Rectal smooth muscle tissue (tissue), 1 donor: ENCODE results near the gene SF3B3.

Experiments used
- H3K27ac ChIP-seq: one replicate; pipeline ENCODE4 v1.7.0; 2013; ENCODE audit warnings: low read depth, low read length, inconsistent platforms
- H3K27me3 ChIP-seq: one replicate; pipeline ENCODE4 v1.7.0; 2013; ENCODE audit warnings: low read length; ENCODE audit not compliant: control insufficient read depth, insufficient read depth
- H3K36me3 ChIP-seq: one replicate; pipeline ENCODE4 v1.7.0; 2013; ENCODE audit warnings: low read length; ENCODE audit not compliant: control insufficient read depth, insufficient read depth
- H3K4me1 ChIP-seq: one replicate; pipeline ENCODE4 v1.7.0; 2013; ENCODE audit warnings: low read length; ENCODE audit not compliant: control insufficient read depth, insufficient read depth
- H3K4me3 ChIP-seq: one replicate; pipeline ENCODE4 v1.7.0; 2013; ENCODE audit warnings: low read length
- H3K9ac ChIP-seq: one replicate; pipeline ENCODE4 v1.7.0; 2013; ENCODE audit warnings: low read length

The SF3B3 gene

GRCh38 chr16:70490261-70490660, 33.4 kb upstream of the SF3B3 start:
- H3K27ac ChIP-seq, result no peak overlapping the region
- H3K36me3 ChIP-seq, result peaks cover 16% of the 10 kb centered on the region
- no peaks in the 10 kb centered on the region for H3K4me1 ChIP-seq

DNA sequence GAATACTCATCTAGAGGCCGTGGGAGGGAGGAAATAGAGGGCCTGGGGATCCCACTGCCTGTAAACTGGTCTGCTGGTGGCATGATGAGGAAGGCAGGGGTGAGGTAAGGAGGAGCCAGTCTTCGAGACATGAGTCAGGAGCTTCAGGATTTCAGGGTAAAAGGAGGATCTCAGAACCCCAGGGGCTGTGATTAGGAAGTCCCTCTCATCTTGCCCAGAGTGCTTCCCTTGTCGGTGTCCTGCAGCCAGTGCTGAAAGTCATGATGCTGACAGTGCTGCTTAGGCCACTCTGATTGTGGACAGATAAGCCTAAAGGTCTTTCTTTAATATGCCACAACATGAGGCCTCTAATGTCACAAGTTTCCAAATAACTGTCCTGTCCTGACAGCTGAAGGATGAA, 29.8 kb upstream of the SF3B3 start:
- no peak overlapping the region for H3K4me3 ChIP-seq
- H3K36me3 ChIP-seq, result peaks cover 27% of the 10 kb centered on the region
- H3K4me1 ChIP-seq, result no peaks in the 10 kb centered on the region
- no peak overlapping the region for H3K27ac ChIP-seq
- no peak overlapping the region for H3K9ac ChIP-seq
- H3K27me3 ChIP-seq, result no peaks in the 10 kb centered on the region

More at GRCh38 chr16:70490261-70490660, 33.4 kb upstream of the SF3B3 start:
- Histone ChIP-seq H3K9ac (no peak overlapping the region), H3K27me3 (no peaks in the 10 kb centered on the region), H3K4me3 (no peak overlapping the region)

GRCh38 chr16:70494202-70494770, 29.3 kb upstream of the SF3B3 start:
- Histone ChIP-seq H3K4me3 (no peak overlapping the region), H3K27me3 (no peaks in the 10 kb centered on the region), H3K36me3 (peaks cover 27% of the 10 kb centered on the region), H3K9ac (no peak overlapping the region), H3K27ac (no peak overlapping the region), H3K4me1 (no peaks in the 10 kb centered on the region)

GRCh38 chr16:70494777-70495176, 28.8 kb upstream of the SF3B3 start:
- H3K27ac ChIP-seq, result no peak overlapping the region
- no peaks in the 10 kb centered on the region for H3K4me1 ChIP-seq
- H3K4me3 ChIP-seq, result no peak overlapping the region
- peaks cover 23% of the 10 kb centered on the region for H3K36me3 ChIP-seq
- H3K27me3 ChIP-seq, result no peaks in the 10 kb centered on the region
- H3K9ac ChIP-seq, result no peak overlapping the region

DNA sequence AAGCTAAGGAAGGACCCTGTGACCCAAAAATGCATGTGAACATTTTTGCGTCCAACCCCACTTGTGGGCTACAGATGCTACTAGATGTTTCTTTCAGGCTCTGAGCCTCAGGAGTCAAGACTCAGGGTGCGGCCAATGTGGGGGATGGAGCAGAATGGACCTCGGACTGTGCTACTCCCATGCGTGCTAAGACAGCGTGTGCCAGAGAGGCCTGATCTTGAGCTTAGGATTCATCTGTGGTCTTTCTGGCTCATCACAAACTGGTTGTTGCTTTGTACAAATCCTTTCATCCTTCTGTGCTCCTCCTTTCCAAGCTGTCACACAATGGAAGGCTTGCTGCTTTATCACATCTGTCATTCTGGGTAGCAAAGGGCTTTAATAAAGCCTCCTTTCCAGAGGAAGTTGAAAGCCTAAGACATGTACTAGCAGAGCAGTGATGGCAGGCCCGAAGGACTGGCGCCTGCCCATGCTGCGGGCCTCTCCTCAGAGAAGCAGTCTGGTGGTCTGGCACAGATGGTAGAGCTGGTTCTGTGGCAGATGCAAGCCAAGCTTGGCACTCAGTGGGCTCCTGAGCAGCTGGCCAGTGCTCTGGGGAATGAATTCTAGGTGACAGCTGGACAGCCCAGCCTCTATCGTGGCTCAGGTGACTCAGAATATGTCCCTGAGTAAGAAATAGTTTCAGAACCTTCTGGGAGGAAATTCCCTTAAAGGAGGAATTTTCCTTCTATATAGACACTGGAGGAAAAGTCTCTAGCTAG, 28.0 kb upstream of the SF3B3 start:
- Histone ChIP-seq H3K4me1 (no peaks in the 10 kb centered on the region), H3K4me3 (no peak overlapping the region), H3K27ac (no peak overlapping the region), H3K27me3 (no peaks in the 10 kb centered on the region), H3K9ac (no peak overlapping the region), H3K36me3 (peaks cover 23% of the 10 kb centered on the region)

GRCh38 chr16:70496513-70496912, 27.1 kb upstream of the SF3B3 start:
- H3K27me3 ChIP-seq, result no peaks in the 10 kb centered on the region
- H3K4me3 ChIP-seq, result no peak overlapping the region
- no peak overlapping the region for H3K27ac ChIP-seq
- H3K9ac ChIP-seq, result no peak overlapping the region
- H3K4me1 ChIP-seq, result no peaks in the 10 kb centered on the region
- peaks cover 23% of the 10 kb centered on the region for H3K36me3 ChIP-seq

GRCh38 chr16:70508752-70509151, 14.9 kb upstream of the SF3B3 start:
- Histone ChIP-seq H3K36me3 (peaks cover 22% of the 10 kb centered on the region), H3K27ac (no peak overlapping the region), H3K27me3 (no peaks in the 10 kb centered on the region), H3K4me1 (no peaks in the 10 kb centered on the region), H3K4me3 (no peak overlapping the region), H3K9ac (no peak overlapping the region)

- H3K36me3 ChIP-seq, result peaks cover 24% of the 10 kb centered on the region
Measured at GRCh38 chr16:70510216-70510615, 13.4 kb upstream of the SF3B3 start.

GRCh38 chr16:70511833-70512232, 11.8 kb upstream of the SF3B3 start:
- peaks cover 26% of the 10 kb centered on the region for H3K36me3 ChIP-seq
- H3K27me3 ChIP-seq, result no peaks in the 10 kb centered on the region
- no peaks in the 10 kb centered on the region for H3K4me1 ChIP-seq
- H3K4me3 ChIP-seq, result no peak overlapping the region
- H3K9ac ChIP-seq, result no peak overlapping the region
- H3K27ac ChIP-seq, result no peak overlapping the region

More at GRCh38 chr16:70510216-70510615, 13.4 kb upstream of the SF3B3 start:
- no peak overlapping the region for H3K9ac ChIP-seq
- H3K27ac ChIP-seq, result no peak overlapping the region
- no peak overlapping the region for H3K4me3 ChIP-seq
- H3K27me3 ChIP-seq, result no peaks in the 10 kb centered on the region
- no peaks in the 10 kb centered on the region for H3K4me1 ChIP-seq

DNA sequence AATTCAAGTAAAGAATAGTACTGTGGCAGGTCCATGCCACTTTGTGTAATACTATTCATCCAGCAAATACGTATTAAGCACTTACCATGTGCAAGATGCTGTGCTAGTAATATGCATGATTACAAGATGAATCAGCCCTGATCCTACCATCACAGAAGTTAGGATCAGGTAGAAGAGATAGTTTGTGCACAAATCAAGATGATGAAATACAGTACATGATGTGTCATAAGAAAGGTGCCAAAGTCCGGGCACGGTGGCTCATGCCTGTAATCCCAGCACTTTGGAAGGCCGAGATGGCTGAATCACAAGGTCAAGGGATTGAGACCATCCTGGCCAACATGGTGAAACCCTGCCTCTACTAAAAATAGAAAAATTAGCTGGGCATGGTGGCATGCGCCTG, 11.2 kb upstream of the SF3B3 start:
- Histone ChIP-seq H3K27me3 (no peaks in the 10 kb centered on the region), H3K4me1 (no peaks in the 10 kb centered on the region), H3K9ac (no peak overlapping the region), H3K36me3 (peaks cover 26% of the 10 kb centered on the region), H3K4me3 (no peak overlapping the region), H3K27ac (no peak overlapping the region)

- Histone ChIP-seq H3K36me3 (peaks cover 4% of the 10 kb centered on the region), H3K4me1 (peaks cover 14% of the 10 kb centered on the region), H3K27me3 (no peaks in the 10 kb centered on the region), H3K9ac (no peak overlapping the region), H3K27ac (no peak overlapping the region), H3K4me3 (no peak overlapping the region)
Measured at GRCh38 chr16:70520612-70521297, 2.9 kb upstream of the SF3B3 start.

GRCh38 chr16:70522216-70523075, 1.2 kb upstream of the SF3B3 start:
- Histone ChIP-seq H3K9ac (peak overlapping the region; percentile 17), H3K27me3 (no peaks in the 10 kb centered on the region), H3K4me1 (peaks cover 14% of the 10 kb centered on the region), H3K4me3 (peak overlapping the region; percentile 90), H3K36me3 (peaks cover 5% of the 10 kb centered on the region), H3K27ac (no peak overlapping the region)
